Measurements from ENCODE around the gene CCDC92B.

DNA sequence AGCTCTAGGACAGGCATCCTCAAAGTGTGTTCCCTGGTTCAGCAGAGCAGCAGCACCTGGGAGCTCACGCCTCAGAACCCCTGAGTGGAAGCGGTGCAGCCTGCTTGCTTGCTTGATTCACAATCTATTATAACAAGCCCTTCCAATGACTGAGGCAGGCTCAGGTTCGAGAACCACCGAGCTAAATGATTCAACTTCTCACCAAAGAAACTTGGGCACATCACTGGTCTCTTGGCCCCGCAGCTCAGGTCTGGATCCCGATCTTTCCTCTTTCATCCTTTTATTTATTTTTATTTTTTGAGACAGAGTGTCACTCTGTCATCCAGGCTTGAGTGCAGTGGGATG is 62.4 kb downstream of the CCDC92B start:
- TF ChIP-seq XRCC5 (IDR thresholded peaks at IDR 0.05; ENCODE audit: low read depth, low read length): no peak
- no peak for TF ChIP-seq SAFB2 (IDR thresholded peaks at IDR 0.05; ENCODE audit: borderline replicate concordance, low read depth, low read length, severe bottlenecking)
- no peak for TF ChIP-seq CEBPB (tag; IDR thresholded peaks at IDR 0.05)
- TF ChIP-seq, protein P1, sequence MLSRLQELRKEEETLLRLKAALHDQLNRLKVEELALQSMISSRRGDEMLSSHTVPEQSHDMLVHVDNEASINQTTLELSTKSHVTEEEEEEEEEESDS (CRISPR knock-in tag; IDR thresholded peaks at IDR 0.05): no peak
